GM23338 (cell line): ENCODE results near the gene CHAT. TPM values are rescaled to one million over a fixed set of nuclear protein-coding genes. Genes with fewer than 3 reads are reported as not detected.
"Not testable (repeated sequence)": the region's sequence is repeated elsewhere in the genome, so short reads cannot be mapped to it uniquely, and the experiment has no call there.

ENCODE experiments used
- ATAC-seq: fragments of 200-7000 bp; cut with Tn5 transposase; 3 replicates; pipeline ENCODE4 v1.9.1; 2020
- DNase-seq: peaks from one replicate; pipeline ENCODE4 v3.0.0-alpha.2; 2015; ENCODE audit warnings: low spot score
- H2AFZ ChIP-seq: fragments of 200-600 bp; sonication (generic); 2 replicates; pipeline ENCODE4 v1.8.0; 2016; ENCODE audit warnings: antibody characterized with exemption, mild to moderate bottlenecking, moderate library complexity
- H3F3A ChIP-seq: fragments of 200-600 bp; sonication (generic); replicated peaks from 2 replicates; pipeline ENCODE4 v1.8.0; 2017; ENCODE audit warnings: antibody characterized with exemption, mixed run types, low read depth
- H3K27ac ChIP-seq: fragments of 200-600 bp; sonication (generic); 2 replicates; pipeline ENCODE4 v1.6.1; 2016; ENCODE audit warnings: low read depth
- H3K27me3 ChIP-seq: fragments of 200-600 bp; sonication (generic); 2 replicates; pipeline ENCODE4 v1.8.0; 2016; ENCODE audit warnings: mild to moderate bottlenecking, mixed run types, moderate library complexity; ENCODE audit not compliant: insufficient read depth
- H3K36me3 ChIP-seq: fragments of 200-600 bp; sonication (generic); 2 replicates; pipeline ENCODE4 v1.8.0; 2016; ENCODE audit warnings: mild to moderate bottlenecking; ENCODE audit not compliant: insufficient read depth
- H3K4me1 ChIP-seq: fragments of 200-600 bp; sonication (generic); 2 replicates; pipeline ENCODE4 v1.8.0; 2016; ENCODE audit warnings: mild to moderate bottlenecking, moderate library complexity; ENCODE audit not compliant: insufficient read depth
- H3K4me2 ChIP-seq: fragments of 200-600 bp; sonication (generic); 2 replicates; pipeline ENCODE4 v1.7.1; 2017; ENCODE audit warnings: mixed run types
- H3K4me3 ChIP-seq: fragments of 200-600 bp; sonication (generic); 2 replicates; pipeline ENCODE4 v1.6.1; 2016; ENCODE audit warnings: mixed run types
- H3K79me2 ChIP-seq: fragments of 200-600 bp; sonication (generic); replicated peaks from 2 replicates; pipeline ENCODE4 v1.8.0; 2017; ENCODE audit warnings: mild to moderate bottlenecking; ENCODE audit not compliant: insufficient read depth
- H3K9me2 ChIP-seq: fragments of 200-600 bp; sonication (generic); 2 replicates; pipeline ENCODE4 v1.8.0; 2017; ENCODE audit not compliant: insufficient read depth
- H4K20me1 ChIP-seq: fragments of 200-600 bp; sonication (generic); replicated peaks from 2 replicates; pipeline ENCODE4 v1.8.0; 2017; ENCODE audit warnings: mild to moderate bottlenecking; ENCODE audit not compliant: insufficient read depth
- H3K27ac Mint-ChIP-seq: 2 replicates; pipeline ENCODE4 v1.8.0; 2020; ENCODE audit warnings: inconsistent platforms, mild to moderate bottlenecking, moderate library complexity, mixed read lengths
- H3K27me3 Mint-ChIP-seq: 3 replicates; pipeline ENCODE4 v1.8.0; 2022; ENCODE audit warnings: low read depth, mild to moderate bottlenecking, moderate library complexity, mixed read lengths, inconsistent platforms; ENCODE audit not compliant: insufficient read depth, poor library complexity
- H3K36me3 Mint-ChIP-seq: 3 replicates; pipeline ENCODE4 v1.8.0; 2021; ENCODE audit warnings: low read depth, mild to moderate bottlenecking, inconsistent platforms, moderate library complexity, mixed read lengths
- H3K4me1 Mint-ChIP-seq: 3 replicates; pipeline ENCODE4 v1.8.0; 2020; ENCODE audit warnings: mild to moderate bottlenecking, inconsistent platforms, mixed read lengths
- H3K4me3 Mint-ChIP-seq: 3 replicates; pipeline ENCODE4 v1.8.0; 2021; ENCODE audit warnings: moderate library complexity, mild to moderate bottlenecking, inconsistent platforms, mixed read lengths
- H3K9me3 Mint-ChIP-seq: 3 replicates; pipeline ENCODE4 v1.8.0; 2020; ENCODE audit warnings: moderate library complexity, mild to moderate bottlenecking, inconsistent platforms, mixed read lengths
- CREB1 ChIP-seq: fragments of 250-450 bp; sonication (Bioruptor Pico); IDR thresholded peaks from 2 replicates; pipeline ENCODE4 v1.5.0; 2020; ENCODE audit warnings: low read depth, mild to moderate bottlenecking, moderate library complexity
- EZH2 ChIP-seq: fragments of 200-600 bp; sonication (generic); IDR thresholded peaks from one replicate; pipeline ENCODE4 v1.8.0; 2017; ENCODE audit warnings: antibody characterized with exemption, mild to moderate bottlenecking, low read depth; ENCODE audit not compliant: unreplicated experiment
- EZH2phosphoT487 ChIP-seq: fragments of 200-600 bp; sonication (generic); IDR thresholded peaks from one replicate; pipeline ENCODE4 v1.8.1; 2018; ENCODE audit warnings: antibody characterized with exemption; ENCODE audit not compliant: unreplicated experiment
- JUNB ChIP-seq: IDR thresholded peaks from one replicate; pipeline ENCODE4 v1.6.1; 2016; ENCODE audit warnings: antibody characterized with exemption; ENCODE audit not compliant: unreplicated experiment
- NANOG ChIP-seq: IDR thresholded peaks from 2 replicates; pipeline ENCODE4 v1.6.1; 2016; ENCODE audit warnings: antibody characterized with exemption, borderline replicate concordance
- POLR2AphosphoS5 ChIP-seq: IDR thresholded peaks from 2 replicates; pipeline ENCODE4 v1.6.1; 2016; ENCODE audit warnings: antibody characterized with exemption, low read depth
- ZNF114 ChIP-seq: fragments of 250-450 bp; sonication (Bioruptor Pico); IDR thresholded peaks from 2 replicates; pipeline ENCODE4 v1.5.0; 2020; ENCODE audit warnings: mild to moderate bottlenecking, moderate library complexity
- ZNF331 ChIP-seq: fragments of 250-450 bp; sonication (Bioruptor Pico); IDR thresholded peaks from 2 replicates; pipeline ENCODE4 v1.5.0; 2020; ENCODE audit warnings: low read depth, mild to moderate bottlenecking, moderate library complexity
- polyA plus RNA-seq: library from polyadenylated mRNA; unstranded; fragments of >200 nt; fragmentation: Nextera tagmentation; extraction: Ambion mirVana; gene quantifications from 2 replicates; pipeline ENCODE4 v1.2.1, GENCODE V29; 2016
- total RNA-seq: library from RNA; depleted of rRNA; stranded (reverse); fragments of >200 nt; shearing (Covaris generic); gene quantifications from 2 replicates; pipeline ENCODE4 v1.2.3, GENCODE V29; 2014
- TF ChIP-seq, protein P1 (sequence below): IDR thresholded peaks from 2 replicates; pipeline ENCODE4 v1.6.1; 2016; ENCODE audit warnings: antibody characterized with exemption
- TF ChIP-seq, protein P2 (sequence below): IDR thresholded peaks from one replicate; pipeline ENCODE4 v1.6.1; 2018; ENCODE audit warnings: antibody characterized with exemption; ENCODE audit not compliant: unreplicated experiment

CHAT gene
- total and polyA plus RNA-seq, 2 experiments from 2014 or later: not detected

DNA sequence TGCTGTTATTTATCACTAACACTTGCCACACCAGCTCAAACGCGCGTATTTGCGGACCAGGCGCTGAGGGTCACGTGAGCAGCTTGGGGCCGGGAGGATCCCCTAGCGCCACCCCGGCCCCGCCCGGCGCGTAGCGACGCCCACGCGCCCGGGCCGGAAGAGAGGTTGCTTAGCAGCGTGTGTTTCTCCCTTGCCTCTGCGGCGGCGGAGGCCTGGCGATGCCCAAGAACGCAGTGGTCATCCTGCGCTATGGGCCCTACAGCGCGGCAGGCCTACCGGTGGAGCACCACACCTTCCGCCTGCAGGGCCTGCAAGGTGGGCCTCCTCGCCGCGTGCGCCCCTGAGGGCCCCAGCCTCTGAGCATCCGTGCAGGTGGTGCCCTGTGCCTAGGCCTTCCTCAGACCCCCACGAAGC is 65.7 kb downstream of the CHAT start, which contains the start of gene C10orf53 (continued):
- no peak for TF ChIP-seq ZNF114 (CRISPR knock-in tag)
- no peak for TF ChIP-seq CREB1 (CRISPR knock-in tag)

DNA sequence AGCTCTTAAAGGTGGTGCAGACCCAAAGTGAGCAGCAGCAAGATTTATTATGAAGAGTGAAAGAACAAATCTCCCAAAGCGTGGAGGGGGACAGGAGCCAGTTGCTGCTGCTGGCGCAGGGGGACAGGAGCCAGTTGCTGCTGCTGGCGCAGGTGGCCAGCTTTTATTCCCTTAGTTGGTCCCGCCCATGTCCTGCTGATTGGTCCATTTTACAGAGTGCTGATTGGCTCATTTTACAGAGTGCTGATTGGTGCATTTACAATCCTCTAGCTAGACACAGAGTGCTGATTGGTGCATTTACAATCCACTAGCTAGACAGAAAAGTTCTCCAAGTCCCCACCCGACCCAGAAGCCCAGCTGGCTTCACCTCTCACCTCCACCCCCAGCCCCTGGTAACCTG is 68.6 kb downstream of the CHAT start:
- H3K27me3 Mint-ChIP-seq: peaks cover 46% of the 10 kb centered on the region
- not testable (repeated sequence) for H3K4me3 Mint-ChIP-seq, H3K9me2 ChIP-seq, H3K36me3 ChIP-seq, H2AFZ ChIP-seq, H3K27ac Mint-ChIP-seq, H3K4me1 ChIP-seq, H3K4me3 ChIP-seq, H3F3A ChIP-seq, ATAC-seq, H3K27ac ChIP-seq, H3K79me2 ChIP-seq, H4K20me1 ChIP-seq, DNase-seq, H3K4me2 ChIP-seq
- peaks cover 27% of the 10 kb centered on the region for H3K9me3 Mint-ChIP-seq
- H3K27me3 ChIP-seq: peaks cover 64% of the 10 kb centered on the region
- peaks cover 12% of the 10 kb centered on the region; the same call in 2 of the 3 replicates for H3K4me1 Mint-ChIP-seq
- H3K36me3 Mint-ChIP-seq: peaks cover 11% of the 10 kb centered on the region; the same call in 2 of the 3 replicates

DNA sequence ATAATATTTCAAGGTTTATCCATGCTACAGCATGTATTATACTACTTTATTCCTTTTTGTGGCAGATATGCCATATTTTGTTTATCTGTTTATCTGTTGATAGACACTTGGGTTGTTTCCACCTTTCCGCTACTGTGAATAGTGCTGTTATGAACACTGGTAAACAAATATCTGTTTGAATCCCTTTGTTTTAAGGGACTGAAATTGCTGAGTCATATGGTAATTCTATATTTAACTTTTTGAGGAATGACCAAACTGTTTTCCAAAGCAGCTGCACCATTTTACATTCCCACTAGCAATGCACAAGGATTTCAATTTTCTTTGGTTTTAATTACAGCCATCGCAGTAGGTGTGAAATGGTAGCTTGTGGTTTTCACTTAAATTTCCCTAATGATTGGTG is 69.0 kb downstream of the CHAT start:
- no peak for ATAC-seq
- TF ChIP-seq, protein P1, sequence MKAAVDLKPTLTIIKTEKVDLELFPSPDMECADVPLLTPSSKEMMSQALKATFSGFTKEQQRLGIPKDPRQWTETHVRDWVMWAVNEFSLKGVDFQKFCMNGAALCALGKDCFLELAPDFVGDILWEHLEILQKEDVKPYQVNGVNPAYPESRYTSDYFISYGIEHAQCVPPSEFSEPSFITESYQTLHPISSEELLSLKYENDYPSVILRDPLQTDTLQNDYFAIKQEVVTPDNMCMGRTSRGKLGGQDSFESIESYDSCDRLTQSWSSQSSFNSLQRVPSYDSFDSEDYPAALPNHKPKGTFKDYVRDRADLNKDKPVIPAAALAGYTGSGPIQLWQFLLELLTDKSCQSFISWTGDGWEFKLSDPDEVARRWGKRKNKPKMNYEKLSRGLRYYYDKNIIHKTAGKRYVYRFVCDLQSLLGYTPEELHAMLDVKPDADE: no peak
- TF ChIP-seq NANOG (no peak), ZNF114 (CRISPR knock-in tag) (no peak), JUNB (no peak), ZNF331 (CRISPR knock-in tag) (no peak), POLR2AphosphoS5 (no peak), EZH2phosphoT487 (no peak), EZH2 (no peak)
- TF ChIP-seq, protein P2, sequence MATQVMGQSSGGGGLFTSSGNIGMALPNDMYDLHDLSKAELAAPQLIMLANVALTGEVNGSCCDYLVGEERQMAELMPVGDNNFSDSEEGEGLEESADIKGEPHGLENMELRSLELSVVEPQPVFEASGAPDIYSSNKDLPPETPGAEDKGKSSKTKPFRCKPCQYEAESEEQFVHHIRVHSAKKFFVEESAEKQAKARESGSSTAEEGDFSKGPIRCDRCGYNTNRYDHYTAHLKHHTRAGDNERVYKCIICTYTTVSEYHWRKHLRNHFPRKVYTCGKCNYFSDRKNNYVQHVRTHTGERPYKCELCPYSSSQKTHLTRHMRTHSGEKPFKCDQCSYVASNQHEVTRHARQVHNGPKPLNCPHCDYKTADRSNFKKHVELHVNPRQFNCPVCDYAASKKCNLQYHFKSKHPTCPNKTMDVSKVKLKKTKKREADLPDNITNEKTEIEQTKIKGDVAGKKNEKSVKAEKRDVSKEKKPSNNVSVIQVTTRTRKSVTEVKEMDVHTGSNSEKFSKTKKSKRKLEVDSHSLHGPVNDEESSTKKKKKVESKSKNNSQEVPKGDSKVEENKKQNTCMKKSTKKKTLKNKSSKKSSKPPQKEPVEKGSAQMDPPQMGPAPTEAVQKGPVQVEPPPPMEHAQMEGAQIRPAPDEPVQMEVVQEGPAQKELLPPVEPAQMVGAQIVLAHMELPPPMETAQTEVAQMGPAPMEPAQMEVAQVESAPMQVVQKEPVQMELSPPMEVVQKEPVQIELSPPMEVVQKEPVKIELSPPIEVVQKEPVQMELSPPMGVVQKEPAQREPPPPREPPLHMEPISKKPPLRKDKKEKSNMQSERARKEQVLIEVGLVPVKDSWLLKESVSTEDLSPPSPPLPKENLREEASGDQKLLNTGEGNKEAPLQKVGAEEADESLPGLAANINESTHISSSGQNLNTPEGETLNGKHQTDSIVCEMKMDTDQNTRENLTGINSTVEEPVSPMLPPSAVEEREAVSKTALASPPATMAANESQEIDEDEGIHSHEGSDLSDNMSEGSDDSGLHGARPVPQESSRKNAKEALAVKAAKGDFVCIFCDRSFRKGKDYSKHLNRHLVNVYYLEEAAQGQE: no peak

More for the DNA sequence above, 69.0 kb downstream of the CHAT start:
- Histone ChIP-seq H3K4me3 (no peak overlapping the region), H3K27me3 (peaks cover 64% of the 10 kb centered on the region), H3K4me2 (no peak overlapping the region), H2AFZ (no peak overlapping the region), H4K20me1 (no peaks in the 10 kb centered on the region), H3K4me1 (peaks cover 6% of the 10 kb centered on the region), H3K9me2 (peaks cover 4% of the 10 kb centered on the region; the same call in 1 of the 2 replicates), H3K36me3 (no peaks in the 10 kb centered on the region), H3K79me2 (no peaks in the 10 kb centered on the region), H3F3A (0 out of 2 replicates have a peak, but pooled peaks cover 5% of the 10 kb centered on the region), H3K27ac (no peak overlapping the region)
- no peak overlapping the region for H3K27ac Mint-ChIP-seq
- H3K27me3 Mint-ChIP-seq: peaks cover 48% of the 10 kb centered on the region
- H3K4me1 Mint-ChIP-seq: peaks cover 16% of the 10 kb centered on the region
- peaks cover 15% of the 10 kb centered on the region; the same call in 2 of the 3 replicates for H3K36me3 Mint-ChIP-seq
- H3K4me3 Mint-ChIP-seq: no peak overlapping the region
- DNase-seq: no peak
- H3K9me3 Mint-ChIP-seq: peaks cover 31% of the 10 kb centered on the region
